ENCODE measurements around the gene SAMD9.
"Not testable (repeated sequence)": the region's sequence is repeated elsewhere in the genome, so short reads cannot be mapped to it uniquely, and the experiment has no call there.

The SAMD9 gene

DNA sequence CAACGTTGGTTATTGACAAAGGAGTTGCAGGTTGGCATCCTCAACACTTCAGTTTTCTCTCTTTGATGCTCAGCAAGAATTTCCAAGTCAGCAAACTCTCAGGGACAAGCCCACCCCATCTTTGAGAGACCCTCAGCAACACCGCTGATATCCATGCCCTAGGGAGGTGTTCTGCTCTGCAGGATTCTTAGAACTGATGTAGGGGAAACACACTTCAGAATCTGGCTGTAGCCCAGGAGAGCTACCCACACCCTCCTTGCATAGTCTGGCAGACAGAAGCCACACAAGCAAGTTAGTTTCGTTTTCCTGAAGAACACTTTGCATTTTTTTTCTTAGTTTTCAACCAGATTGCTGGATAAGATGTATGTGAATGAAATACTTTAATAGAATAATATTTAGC lies 29.6 kb upstream of the SAMD9 start:
- H3K27ac ChIP-seq (ENCODE audit: low read length) = no peak overlapping the region

DNA sequence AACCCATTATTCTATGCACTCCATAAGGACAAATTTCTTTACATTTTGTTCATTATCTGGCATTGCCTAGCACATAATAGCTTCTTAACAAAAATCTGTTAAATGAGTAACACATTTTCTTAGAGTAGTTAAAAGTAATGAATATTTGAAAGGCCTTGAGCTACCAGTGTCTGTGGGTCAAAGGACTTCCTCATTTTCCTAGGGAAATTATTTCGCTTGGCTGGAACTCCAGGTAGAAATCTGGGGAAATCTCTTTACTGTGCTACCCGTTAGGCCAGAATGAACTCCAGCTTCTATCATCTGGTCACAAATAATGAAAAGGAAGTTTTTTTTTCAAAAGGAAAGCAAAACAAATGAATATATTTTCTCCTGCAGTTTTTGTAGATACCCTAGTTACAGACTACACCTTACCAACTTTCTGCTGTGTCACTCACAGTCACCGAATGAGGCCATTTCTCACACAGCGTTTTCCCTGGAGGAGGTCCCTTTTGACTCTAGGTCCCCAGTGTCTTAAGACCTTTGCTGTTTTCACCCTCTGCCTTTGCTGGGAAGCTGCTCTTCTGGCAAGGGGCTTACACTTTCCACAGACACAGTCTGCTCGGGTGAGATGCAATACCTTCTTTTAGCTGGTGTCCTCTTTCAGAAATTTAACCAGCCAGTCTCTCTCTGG lies 28.8 kb upstream of the SAMD9 start:
- H3K9me3 ChIP-seq (ENCODE audit: control insufficient read depth, insufficient read depth, low read length) = no peaks in the 10 kb centered on the region
- H3K27ac ChIP-seq (ENCODE audit: low read length) = no peak overlapping the region
- H3K4me1 ChIP-seq (ENCODE audit: control insufficient read depth, insufficient read depth, low read length) = no peaks in the 10 kb centered on the region
- DNase-seq (ENCODE audit: low read depth, low spot score) = no peak
- no peaks in the 10 kb centered on the region for H3K27me3 ChIP-seq (ENCODE audit: control insufficient read depth, insufficient read depth, low read length)
- H3K4me3 ChIP-seq (ENCODE audit: low read length) = no peak overlapping the region
- WGBS (ENCODE audit: insufficient coverage, insufficient read length) = no CpG with 5 or more reads among the region's 5 CpGs
- no peaks in the 10 kb centered on the region for H3K36me3 ChIP-seq (ENCODE audit: control insufficient read depth, insufficient read depth, low read length)

More for the DNA sequence above, 29.6 kb upstream of the SAMD9 start:
- Histone ChIP-seq H3K4me1 (ENCODE audit: control insufficient read depth, insufficient read depth, low read length) (no peaks in the 10 kb centered on the region), H3K4me3 (ENCODE audit: low read length) (no peak overlapping the region), H3K36me3 (ENCODE audit: control insufficient read depth, insufficient read depth, low read length) (no peaks in the 10 kb centered on the region), H3K9me3 (ENCODE audit: control insufficient read depth, insufficient read depth, low read length) (no peaks in the 10 kb centered on the region), H3K27me3 (ENCODE audit: control insufficient read depth, insufficient read depth, low read length) (no peaks in the 10 kb centered on the region)
- no peak for DNase-seq (ENCODE audit: low read depth, low spot score)
- no CpG with 5 or more reads among the region's 3 CpGs for WGBS (ENCODE audit: insufficient coverage, insufficient read length)

DNA sequence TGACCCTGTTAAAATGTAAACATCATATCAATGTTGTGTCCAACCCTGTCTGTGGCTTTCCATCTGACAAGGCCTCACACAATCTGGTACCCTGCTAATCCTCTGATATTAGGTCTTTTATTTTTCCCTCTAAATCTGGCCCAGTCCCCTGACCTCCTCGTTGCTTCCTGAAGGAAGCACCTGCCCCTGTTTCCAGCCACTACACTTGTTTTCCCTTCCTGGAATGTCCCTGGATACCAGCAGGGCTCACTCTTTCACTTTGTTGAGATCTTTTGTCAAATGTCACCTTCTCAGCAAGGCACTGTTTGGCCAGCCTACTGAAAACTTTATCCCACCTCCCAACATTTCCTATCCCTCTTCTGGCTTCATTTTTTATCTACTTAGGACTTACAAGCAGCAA lies 28.3 kb upstream of the SAMD9 start:
- Histone ChIP-seq H3K27me3 (ENCODE audit: control insufficient read depth, insufficient read depth, low read length) (no peaks in the 10 kb centered on the region), H3K4me3 (ENCODE audit: low read length) (no peak overlapping the region), H3K36me3 (ENCODE audit: control insufficient read depth, insufficient read depth, low read length) (no peaks in the 10 kb centered on the region), H3K4me1 (ENCODE audit: control insufficient read depth, insufficient read depth, low read length) (no peaks in the 10 kb centered on the region), H3K9me3 (ENCODE audit: control insufficient read depth, insufficient read depth, low read length) (no peaks in the 10 kb centered on the region), H3K27ac (ENCODE audit: low read length) (no peak overlapping the region)
- DNase-seq (ENCODE audit: low read depth, low spot score) = no peak
- WGBS (ENCODE audit: insufficient coverage, insufficient read length) = no CpG with 5 or more reads among the region's 1 CpG

DNA sequence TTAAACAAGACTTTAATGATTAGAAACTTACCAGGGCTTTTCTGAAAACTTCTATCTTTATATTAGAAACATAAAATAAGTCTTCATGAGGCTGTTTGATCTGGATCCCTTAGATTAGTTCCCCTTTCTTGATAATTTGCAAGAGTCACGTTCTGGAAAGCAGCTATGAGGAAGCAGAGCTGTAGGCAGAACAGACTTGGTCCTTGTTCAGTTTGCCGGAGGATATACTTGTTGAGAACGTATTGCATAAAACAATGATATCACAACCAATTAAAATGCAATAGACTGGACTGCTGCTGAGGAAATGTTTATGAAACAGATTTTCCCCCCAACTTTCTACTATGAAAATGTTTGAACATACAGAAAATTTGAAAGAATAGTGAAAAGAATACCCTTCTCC lies 27.6 kb upstream of the SAMD9 start:
- H3K36me3 ChIP-seq (ENCODE audit: control insufficient read depth, insufficient read depth, low read length) = no peaks in the 10 kb centered on the region

DNA sequence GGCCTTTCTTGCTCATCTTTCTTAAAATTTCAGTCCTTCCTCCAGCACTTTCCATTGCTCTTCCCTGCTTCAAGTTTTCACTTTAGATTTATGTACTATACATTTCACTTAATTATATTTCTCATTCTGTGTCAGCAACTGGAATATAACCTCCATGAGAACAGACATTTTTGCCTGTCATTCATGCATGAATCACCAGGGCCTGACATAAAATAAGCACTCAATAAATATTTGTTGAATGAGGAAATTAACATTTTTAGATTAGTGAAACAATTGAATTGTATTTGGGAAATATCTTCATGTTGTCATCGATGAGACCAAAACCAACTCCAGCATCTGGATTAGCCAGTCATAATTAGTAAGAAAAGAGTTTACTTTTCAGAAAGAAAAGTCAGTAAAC lies 24.3 kb upstream of the SAMD9 start:
- DNase-seq (ENCODE audit: low read depth, low spot score) = no peak
- Histone ChIP-seq H3K4me3 (ENCODE audit: low read length) (no peak overlapping the region), H3K27me3 (ENCODE audit: control insufficient read depth, insufficient read depth, low read length) (no peaks in the 10 kb centered on the region), H3K36me3 (ENCODE audit: control insufficient read depth, insufficient read depth, low read length) (no peaks in the 10 kb centered on the region), H3K27ac (ENCODE audit: low read length) (no peak overlapping the region), H3K9me3 (ENCODE audit: control insufficient read depth, insufficient read depth, low read length) (no peaks in the 10 kb centered on the region), H3K4me1 (ENCODE audit: control insufficient read depth, insufficient read depth, low read length) (no peaks in the 10 kb centered on the region)
- no CpG with 5 or more reads among the region's 1 CpG for WGBS (ENCODE audit: insufficient coverage, insufficient read length)

More for the DNA sequence above, 27.6 kb upstream of the SAMD9 start:
- Histone ChIP-seq H3K27me3 (ENCODE audit: control insufficient read depth, insufficient read depth, low read length) (no peaks in the 10 kb centered on the region), H3K27ac (ENCODE audit: low read length) (no peak overlapping the region), H3K9me3 (ENCODE audit: control insufficient read depth, insufficient read depth, low read length) (no peaks in the 10 kb centered on the region), H3K4me1 (ENCODE audit: control insufficient read depth, insufficient read depth, low read length) (no peaks in the 10 kb centered on the region), H3K4me3 (ENCODE audit: low read length) (no peak overlapping the region)
- DNase-seq (ENCODE audit: low read depth, low spot score) = no peak
- no CpG with 5 or more reads among the region's 3 CpGs for WGBS (ENCODE audit: insufficient coverage, insufficient read length)

DNA sequence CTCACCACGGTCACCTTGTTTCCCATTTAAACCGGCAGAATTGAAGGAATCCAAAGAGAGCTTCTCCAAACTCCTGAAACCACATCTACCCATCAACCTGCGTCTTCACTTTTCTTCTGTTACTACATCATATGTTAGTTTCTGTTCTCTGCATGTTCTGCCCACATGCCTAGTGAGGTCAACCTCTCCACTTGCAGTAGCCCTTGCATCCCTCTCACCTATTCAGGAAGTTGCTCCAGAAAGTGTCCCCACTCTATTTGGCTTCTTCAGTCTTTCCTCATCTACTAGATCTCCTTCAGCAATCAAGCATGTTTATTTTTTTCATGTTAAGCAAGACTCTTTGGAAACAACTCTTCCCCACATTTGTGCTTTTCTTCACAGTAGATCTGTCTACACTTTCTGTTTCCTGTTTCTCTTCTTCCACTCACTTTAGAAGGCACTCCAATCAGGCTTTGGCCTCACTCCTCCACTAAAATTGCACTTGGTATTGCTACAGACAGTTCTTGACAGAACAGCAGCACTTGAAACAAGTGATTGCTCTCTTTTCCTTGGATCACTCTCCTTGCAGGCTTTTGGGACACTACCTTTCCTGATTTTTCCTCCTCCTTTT lies 22.9 kb upstream of the SAMD9 start:
- H3K36me3 ChIP-seq (ENCODE audit: control insufficient read depth, insufficient read depth, low read length) = no peaks in the 10 kb centered on the region
- H3K27me3 ChIP-seq (ENCODE audit: control insufficient read depth, insufficient read depth, low read length) = no peaks in the 10 kb centered on the region
- H3K27ac ChIP-seq (ENCODE audit: low read length) = no peak overlapping the region
- 100% methylated on average over 2 of the region's 3 CpGs for WGBS (ENCODE audit: insufficient coverage, insufficient read length)
- DNase-seq (ENCODE audit: low read depth, low spot score) = no peak
- no peaks in the 10 kb centered on the region for H3K9me3 ChIP-seq (ENCODE audit: control insufficient read depth, insufficient read depth, low read length)
- no peak overlapping the region for H3K4me3 ChIP-seq (ENCODE audit: low read length)
- H3K4me1 ChIP-seq (ENCODE audit: control insufficient read depth, insufficient read depth, low read length) = no peaks in the 10 kb centered on the region

DNA sequence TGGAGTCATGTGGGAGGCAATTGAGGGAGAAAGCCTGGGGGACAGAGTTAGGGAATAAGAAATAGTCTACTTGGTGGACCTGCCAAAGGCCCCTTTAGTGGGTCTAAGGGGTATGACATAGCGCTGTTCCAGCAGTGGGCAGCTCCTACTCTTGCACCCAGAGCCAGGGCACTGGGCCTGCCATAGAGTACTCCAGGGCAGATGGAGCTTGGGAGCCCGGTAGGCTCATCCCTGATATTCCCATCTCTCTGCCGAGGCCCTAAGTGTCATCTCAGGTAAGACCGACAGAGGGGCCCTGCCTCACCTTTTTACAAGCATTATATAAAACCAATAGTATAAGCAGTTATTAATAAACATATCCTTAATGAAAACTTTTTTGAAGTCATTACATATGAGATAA lies 20.8 kb upstream of the SAMD9 start:
- DNase-seq (ENCODE audit: low read depth, low spot score) = no peak
- H3K4me1 ChIP-seq (ENCODE audit: control insufficient read depth, insufficient read depth, low read length) = no peaks in the 10 kb centered on the region
- no peaks in the 10 kb centered on the region for H3K27me3 ChIP-seq (ENCODE audit: control insufficient read depth, insufficient read depth, low read length)
- WGBS (ENCODE audit: insufficient coverage, insufficient read length) = no CpG with 5 or more reads among the region's 4 CpGs
- no peak overlapping the region for H3K27ac ChIP-seq (ENCODE audit: low read length)
- no peak overlapping the region for H3K4me3 ChIP-seq (ENCODE audit: low read length)
- no peaks in the 10 kb centered on the region for H3K36me3 ChIP-seq (ENCODE audit: control insufficient read depth, insufficient read depth, low read length)
- no peaks in the 10 kb centered on the region for H3K9me3 ChIP-seq (ENCODE audit: control insufficient read depth, insufficient read depth, low read length)

DNA sequence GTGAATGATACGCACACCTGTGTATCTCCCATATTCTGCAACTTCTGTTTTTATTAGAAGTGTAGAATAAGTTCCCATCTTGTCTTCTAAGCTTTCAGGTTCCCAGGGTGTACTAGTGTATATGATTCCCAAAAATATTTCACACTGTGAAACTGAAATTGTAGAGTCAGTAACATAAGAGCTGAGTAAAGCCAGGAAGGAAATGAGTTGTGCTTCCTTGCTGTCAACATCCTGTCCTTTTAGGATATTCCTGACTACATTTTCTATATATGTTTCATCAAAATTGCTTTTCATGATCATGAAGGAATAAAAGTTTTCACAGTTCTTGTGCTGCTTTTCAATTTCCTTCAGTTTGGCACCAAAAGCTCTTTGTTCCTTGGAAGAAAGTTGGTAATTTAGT lies 15.2 kb upstream of the SAMD9 start:
- no peak overlapping the region for H3K4me3 ChIP-seq (ENCODE audit: low read length)
- no peaks in the 10 kb centered on the region for H3K27me3 ChIP-seq (ENCODE audit: control insufficient read depth, insufficient read depth, low read length)
- no peak for DNase-seq (ENCODE audit: low read depth, low spot score)
- H3K27ac ChIP-seq (ENCODE audit: low read length) = no peak overlapping the region
- no peaks in the 10 kb centered on the region for H3K4me1 ChIP-seq (ENCODE audit: control insufficient read depth, insufficient read depth, low read length)
- no peaks in the 10 kb centered on the region for H3K36me3 ChIP-seq (ENCODE audit: control insufficient read depth, insufficient read depth, low read length)
- WGBS (ENCODE audit: insufficient coverage, insufficient read length) = no CpG with 5 or more reads among the region's 1 CpG
- no peaks in the 10 kb centered on the region for H3K9me3 ChIP-seq (ENCODE audit: control insufficient read depth, insufficient read depth, low read length)

DNA sequence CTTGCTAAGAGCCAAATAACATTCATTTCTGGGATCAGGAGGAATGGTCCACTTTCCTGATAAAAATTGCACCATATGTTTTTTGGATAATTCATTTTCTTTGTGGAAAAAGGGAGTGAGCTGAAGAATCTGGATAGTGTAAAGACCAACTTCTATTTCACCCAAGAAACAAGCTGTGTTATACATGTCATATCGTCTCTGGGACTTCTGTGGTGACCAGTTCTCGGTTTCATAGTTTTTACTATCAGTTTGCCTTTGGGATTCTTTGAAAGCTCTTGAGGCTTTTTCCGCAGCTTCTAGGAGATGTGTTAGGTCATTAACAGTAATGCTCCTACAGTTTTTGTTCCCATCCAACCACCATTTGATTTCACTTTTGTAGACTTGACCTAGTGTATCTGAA lies 14.4 kb upstream of the SAMD9 start:
- Histone ChIP-seq H3K36me3 (ENCODE audit: control insufficient read depth, insufficient read depth, low read length) (no peaks in the 10 kb centered on the region), H3K27me3 (ENCODE audit: control insufficient read depth, insufficient read depth, low read length) (no peaks in the 10 kb centered on the region), H3K4me3 (ENCODE audit: low read length) (no peak overlapping the region), H3K27ac (ENCODE audit: low read length) (no peak overlapping the region), H3K4me1 (ENCODE audit: control insufficient read depth, insufficient read depth, low read length) (no peaks in the 10 kb centered on the region), H3K9me3 (ENCODE audit: control insufficient read depth, insufficient read depth, low read length) (no peaks in the 10 kb centered on the region)
- DNase-seq (ENCODE audit: low read depth, low spot score) = no peak
- no CpG with 5 or more reads among the region's 3 CpGs for WGBS (ENCODE audit: insufficient coverage, insufficient read length)

DNA sequence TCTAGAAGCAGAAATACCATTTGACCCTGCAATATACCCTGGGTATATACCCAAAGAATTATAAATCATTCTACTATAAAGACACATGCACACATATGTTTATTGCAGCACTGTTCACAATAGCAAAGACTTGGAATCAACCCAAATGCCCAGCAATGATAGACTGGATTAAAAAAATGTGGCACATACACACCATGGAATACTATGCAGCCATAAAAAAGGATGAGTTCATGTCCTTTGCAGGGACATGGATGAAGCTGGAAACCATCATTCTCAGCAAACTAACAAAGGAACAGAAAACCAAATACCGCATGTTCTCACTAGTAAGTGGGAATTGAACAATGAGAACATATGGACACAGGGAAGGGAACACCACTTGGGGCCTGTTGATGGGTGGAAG lies 9.2 kb upstream of the SAMD9 start:
- not testable (repeated sequence) for DNase-seq (ENCODE audit: low read depth, low spot score); H3K4me1 ChIP-seq (ENCODE audit: control insufficient read depth, insufficient read depth, low read length); H3K9me3 ChIP-seq (ENCODE audit: control insufficient read depth, insufficient read depth, low read length); H3K27me3 ChIP-seq (ENCODE audit: control insufficient read depth, insufficient read depth, low read length); H3K36me3 ChIP-seq (ENCODE audit: control insufficient read depth, insufficient read depth, low read length); H3K4me3 ChIP-seq (ENCODE audit: low read length); H3K27ac ChIP-seq (ENCODE audit: low read length)
- no CpG with 5 or more reads among the region's 1 CpG for WGBS (ENCODE audit: insufficient coverage, insufficient read length)

DNA sequence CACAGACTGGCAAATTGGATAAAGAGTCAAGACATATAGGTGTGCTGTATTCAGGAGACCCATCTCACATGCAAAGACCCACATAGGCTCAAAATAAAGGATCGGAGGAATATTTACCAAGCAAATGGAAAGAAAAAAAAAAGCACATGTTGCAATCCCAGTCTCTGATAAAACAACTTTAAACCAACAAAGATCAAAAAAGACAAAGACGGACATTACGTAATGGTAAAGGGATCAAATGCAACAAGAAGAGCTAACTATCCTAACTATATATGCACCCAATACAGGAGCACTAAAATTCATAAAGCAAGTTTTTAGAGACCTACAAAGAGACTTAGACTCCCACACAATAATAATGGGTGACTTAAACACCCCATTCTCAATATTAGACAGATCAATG lies 5.8 kb upstream of the SAMD9 start:
- WGBS (ENCODE audit: insufficient coverage, insufficient read length) = no CpG with 5 or more reads among the region's 3 CpGs
- not testable (repeated sequence) for H3K27ac ChIP-seq (ENCODE audit: low read length); H3K36me3 ChIP-seq (ENCODE audit: control insufficient read depth, insufficient read depth, low read length); H3K4me1 ChIP-seq (ENCODE audit: control insufficient read depth, insufficient read depth, low read length); H3K27me3 ChIP-seq (ENCODE audit: control insufficient read depth, insufficient read depth, low read length); H3K9me3 ChIP-seq (ENCODE audit: control insufficient read depth, insufficient read depth, low read length); H3K4me3 ChIP-seq (ENCODE audit: low read length); DNase-seq (ENCODE audit: low read depth, low spot score)
